ENCODE data around the gene ANKRD63.

Gene ANKRD63

DNA sequence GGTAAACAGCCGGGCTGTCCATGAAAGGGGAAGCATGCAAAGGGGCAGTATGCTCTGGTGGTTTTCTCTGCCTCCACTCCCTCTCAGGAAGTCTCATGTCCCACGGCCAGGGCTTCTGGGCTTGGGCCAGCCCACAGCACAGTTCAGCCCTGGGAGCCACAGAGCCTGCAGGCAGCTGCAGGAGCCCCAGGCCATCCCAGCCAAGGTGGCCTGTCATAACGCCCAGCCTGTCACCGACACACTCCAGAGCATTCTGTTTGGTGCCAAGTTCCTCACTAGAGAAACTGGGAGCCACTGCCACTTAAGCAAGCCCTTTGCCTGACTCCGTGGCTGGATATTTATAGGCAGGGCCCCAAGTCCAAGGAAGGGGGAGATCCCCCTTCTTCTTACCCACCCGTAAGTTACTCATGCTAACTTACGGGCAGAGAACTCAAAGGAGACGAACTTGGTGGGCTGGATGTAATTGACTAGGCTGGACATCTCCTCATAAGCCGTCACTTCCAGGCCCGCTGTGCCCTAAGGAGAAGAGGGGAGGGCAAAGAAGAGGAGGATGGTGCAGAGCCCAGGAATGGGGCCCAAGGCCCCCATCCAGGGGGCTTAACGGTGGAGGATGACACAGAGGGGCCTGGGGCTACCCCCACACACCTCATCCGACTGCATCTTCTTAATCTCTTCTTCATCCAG, 13.2 kb upstream of the ANKRD63 start:
- DNase-seq (ENCODE audit: low read depth): no peak

DNA sequence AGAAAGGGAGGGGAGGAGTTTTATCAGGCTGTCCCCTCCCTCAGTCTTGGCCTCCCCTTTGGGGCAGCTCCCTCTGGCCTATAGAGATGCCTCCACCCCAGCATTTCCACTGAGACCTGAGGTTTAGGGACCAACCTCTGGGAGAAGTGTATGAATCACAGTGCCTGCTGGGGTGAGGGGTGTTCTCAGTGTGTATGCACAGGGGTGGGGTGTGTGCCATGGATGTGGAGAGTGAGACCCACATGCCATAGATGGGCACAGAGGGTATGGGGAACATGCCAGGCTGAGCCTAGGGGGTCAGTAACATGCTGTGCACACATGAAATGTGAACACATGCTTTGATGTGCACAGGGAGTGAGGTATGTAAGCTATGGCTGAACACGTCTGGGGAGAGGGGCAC, 12.4 kb upstream of the ANKRD63 start:
- DNase-seq (ENCODE audit: low read depth): no peak

DNA sequence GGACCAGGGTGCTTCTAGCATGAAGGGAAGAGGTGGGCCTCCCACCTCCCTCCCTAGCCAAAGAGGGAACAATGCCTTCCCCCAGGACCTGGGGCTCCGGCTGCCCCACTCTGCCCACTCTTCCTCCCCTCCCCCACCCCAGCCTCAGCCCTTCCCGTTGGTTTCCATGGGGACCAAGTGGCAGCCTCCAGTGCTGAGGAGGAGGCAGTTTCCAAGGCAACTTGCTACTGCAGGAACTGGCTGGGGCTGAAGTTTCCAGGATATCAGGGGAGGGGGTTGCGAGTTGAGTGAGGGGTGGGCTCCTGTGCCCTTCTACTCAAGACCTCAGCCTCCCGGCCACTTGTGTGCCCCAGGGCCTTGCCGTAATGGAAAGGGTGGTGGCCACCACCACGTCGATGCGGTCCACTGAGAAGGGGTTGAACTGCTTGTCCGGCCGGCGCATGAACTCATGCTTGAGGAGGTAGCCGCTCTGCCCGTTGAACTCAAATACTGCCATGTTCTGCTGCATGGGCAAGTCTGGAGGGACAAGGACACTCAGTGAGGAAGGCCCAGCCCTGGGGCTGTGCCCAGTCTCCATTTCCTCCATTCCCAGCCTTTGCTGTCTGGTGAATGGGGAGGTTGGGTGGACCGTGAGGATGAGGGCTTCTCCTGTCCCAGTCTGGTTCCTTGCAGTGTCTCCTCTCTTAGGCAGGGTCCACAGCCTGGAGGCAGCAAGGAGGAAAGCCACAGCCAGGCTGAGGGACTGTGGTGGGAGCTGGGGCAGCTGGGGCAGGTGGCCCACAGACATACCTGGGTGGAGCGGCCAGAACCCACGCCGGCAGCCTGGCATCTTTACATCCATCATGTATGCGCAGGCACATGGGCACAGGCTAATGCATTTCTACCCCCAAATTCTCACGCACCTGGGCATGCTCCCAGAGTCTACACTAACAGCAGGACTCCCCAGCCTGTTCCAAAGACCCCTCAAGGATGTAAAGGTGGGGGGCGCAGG, 11.3 kb upstream of the ANKRD63 start:
- DNase-seq (ENCODE audit: low read depth): no peak

DNA sequence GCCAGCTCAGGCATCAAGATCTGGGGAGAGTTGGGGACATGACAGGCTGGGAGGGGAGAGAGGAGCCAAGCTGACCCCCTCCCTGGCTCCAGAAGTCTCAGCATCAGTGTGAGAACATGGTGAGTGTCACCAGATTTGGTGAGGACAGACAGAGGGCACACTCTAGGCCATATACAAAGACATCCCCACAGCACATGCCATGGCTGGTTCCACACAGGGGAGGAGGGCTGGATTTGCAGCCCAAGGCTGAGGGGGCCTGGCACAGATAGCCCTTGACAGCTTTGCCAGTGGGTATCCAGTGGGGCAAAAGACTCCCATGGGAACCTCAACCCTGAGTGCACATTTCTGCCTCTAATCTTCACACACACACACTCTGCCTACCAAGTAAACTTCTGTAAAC, 10.1 kb upstream of the ANKRD63 start:
- no peak for DNase-seq (ENCODE audit: low read depth)

DNA sequence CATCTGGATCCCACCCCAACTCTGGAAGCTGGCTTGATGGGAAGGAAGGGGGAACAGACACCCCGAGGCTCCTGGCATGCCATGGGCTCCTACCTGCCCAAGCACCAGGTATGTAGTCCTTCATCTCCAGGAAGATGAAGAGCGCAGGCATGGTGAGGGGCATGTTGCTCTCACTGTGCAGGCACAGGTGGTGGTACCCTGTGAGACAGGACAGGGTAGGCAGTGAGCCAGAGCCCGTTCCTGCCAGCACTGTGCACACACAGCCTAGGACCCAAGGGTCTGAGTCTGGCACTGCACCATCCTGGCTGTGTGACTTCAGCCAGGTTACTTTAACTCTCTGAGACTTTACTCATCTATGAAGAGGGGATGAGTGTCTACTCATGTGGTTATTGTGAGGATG, 9.4 kb upstream of the ANKRD63 start:
- DNase-seq (ENCODE audit: low read depth): no peak

DNA sequence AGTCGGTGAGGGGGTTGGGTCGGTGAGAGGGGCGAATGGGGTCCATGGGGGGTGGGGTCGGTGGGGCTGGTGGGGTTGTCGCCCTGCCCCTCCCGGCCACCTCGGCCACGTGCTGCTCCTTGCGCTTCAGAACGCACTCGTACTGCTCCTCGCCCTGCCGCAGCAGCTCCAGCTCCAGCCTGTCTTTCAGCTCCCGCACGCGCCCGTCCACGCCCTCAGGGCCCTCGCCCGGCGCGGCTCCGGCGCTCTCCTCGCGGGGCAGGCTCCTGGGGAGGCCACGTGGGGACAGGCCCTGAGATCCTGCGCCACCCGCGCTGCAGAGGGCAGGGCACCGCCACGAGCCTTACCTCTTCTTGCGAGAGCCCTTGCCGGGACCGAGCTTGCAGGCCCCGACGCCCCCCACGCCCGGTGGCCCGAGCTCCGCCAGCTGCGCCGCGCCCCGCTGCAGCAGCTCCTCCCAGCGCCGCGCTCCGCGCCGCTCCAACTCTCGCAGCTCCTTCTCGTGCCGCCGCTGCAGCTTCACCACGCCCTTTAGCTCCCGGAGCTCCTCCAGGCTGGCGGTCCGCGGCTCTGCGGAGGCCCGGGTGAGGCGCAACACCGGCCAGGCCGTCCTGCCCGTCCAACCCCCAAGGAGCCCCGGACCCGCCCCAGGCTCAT, 8.2 kb upstream of the ANKRD63 start:
- DNase-seq (ENCODE audit: low read depth): no peak

DNA sequence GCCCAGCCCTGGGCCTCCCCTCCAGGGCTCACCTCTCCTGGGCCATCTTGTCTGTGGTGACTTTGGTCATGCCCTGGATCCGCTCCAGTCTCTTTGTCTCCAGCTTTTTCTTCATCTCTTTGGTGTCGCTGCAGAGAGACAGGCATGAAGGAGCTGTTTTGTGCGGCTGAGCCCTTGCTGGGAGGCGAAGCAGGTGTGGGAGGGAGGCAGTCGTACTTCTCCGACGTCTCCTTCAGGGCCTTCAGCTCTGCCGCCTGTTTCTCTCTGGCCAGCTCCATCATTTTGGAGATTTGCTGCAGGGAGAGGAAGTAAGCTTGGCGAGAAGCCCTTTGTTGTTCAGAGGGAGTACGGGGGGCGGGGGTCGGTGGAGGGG, 7.7 kb upstream of the ANKRD63 start:
- DNase-seq (ENCODE audit: low read depth): no peak

DNA sequence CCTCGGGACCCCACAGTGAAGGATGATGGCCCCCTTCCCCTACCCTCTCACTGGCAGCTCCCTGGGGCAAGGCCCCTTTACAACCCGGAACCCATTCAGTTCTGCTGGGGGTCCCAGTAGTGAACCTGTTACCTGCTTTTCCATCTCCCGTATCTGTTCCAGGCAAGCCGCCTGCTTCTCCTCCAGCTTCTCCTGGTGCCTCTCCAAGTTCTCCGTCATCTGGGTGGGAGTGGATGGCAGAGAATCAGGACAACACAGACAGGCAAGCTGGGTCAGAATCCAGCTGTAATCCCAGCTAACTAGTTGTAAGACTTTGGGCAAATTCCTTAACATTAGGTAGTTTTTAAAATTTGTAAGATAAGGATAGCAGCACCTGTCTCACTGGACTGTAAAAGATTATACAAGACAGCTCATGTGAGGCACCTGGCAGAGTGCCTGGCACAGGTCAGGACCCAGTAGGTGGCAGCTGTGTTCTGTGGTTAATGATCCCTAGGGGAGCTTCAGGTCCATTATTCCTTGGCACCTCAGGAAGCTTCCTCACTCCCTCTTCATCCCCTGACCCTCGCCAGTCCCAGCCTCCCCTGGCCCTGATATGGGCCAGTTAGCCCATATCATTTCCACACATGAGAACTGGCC, 6.4 kb upstream of the ANKRD63 start:
- DNase-seq (ENCODE audit: low read depth): no peak

- no peak for DNase-seq (ENCODE audit: low read depth)
Observed at GRCh38 chr15:40287968-40288367, 5.1 kb upstream of the ANKRD63 start.

GRCh38 chr15:40287505-40287904, 4.6 kb upstream of the ANKRD63 start:
- no peak for DNase-seq (ENCODE audit: low read depth)

DNA sequence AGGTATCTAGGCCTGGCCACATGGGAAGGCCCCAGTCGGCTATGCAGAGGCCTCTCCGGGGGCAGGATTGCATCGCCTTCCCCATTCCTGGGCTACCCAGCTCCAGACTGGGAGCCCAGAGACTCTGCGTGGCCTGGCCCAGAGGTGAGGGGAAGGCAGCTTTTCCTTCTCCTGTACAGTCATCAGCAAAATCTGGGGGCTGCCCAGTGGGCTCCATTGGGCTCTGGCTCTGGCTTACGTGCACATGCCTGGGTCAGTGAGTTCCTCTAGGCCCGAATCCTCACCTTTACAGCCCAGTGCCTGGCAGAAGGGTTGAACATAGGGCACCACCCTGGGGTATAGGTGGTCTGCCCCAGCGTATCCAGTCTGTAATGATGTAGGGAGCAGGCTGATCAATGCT, 3.9 kb upstream of the ANKRD63 start:
- DNase-seq (ENCODE audit: low read depth): no peak

- DNase-seq (ENCODE audit: low read depth): no peak
Observed at GRCh38 chr15:40286061-40286532, 3.2 kb upstream of the ANKRD63 start.

- no peak for DNase-seq (ENCODE audit: low read depth)
Observed at GRCh38 chr15:40285554-40286011, 2.7 kb upstream of the ANKRD63 start.

DNA sequence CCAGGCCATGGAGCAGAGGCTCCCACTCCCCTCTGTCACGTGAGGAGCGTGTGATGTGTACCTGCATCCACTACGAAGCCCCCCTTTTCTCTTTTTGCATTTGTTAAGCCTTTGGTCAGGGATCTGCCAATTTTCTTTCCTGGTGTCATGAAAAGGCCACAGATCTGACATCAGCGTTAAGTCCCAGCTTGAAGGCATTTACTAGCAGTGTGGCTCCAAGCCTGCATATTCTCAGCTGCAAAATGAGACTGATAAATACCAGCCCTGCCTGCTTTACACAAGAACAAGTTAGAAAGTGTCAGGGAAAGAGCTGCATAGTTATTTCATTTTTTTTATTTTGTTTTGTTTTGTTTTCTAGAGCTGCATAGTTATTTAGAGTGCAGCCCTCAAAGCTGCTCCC, 2.3 kb upstream of the ANKRD63 start:
- no peak for DNase-seq (ENCODE audit: low read depth)

DNA sequence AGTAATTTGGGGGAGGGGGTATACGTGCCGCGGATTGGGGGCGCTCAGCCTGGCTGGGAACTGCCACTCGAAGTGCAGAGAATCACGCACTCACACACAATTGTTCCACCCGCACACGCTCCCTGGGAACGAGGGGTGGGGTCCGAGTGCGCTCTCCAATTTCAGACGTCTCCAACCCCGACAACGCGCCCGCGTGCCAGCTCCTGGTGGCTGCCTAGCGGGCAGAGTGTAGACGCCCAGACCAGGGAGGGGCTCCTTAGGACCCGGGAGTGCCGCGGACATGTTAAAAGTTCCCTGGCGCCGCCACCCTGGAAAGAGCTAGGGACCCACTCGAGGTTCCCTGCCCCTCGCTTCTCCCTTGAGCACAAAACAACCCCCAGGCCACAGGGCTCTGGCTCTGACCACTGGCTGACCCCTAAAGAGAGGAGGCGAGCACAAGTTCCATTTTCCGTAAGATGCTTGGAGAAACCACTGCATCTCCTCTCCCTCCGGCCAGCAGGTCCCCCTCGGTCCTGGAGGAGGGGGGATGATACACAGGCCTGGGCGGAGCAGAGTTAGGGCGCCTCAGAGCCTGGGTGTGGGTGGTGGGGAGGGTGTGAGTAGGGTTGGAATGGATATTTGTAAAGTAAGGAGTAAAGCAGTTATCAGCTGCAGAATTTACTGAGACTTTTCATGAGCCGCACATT, 894 bp upstream of the ANKRD63 start:
- no peak for DNase-seq (ENCODE audit: low read depth)

DNA sequence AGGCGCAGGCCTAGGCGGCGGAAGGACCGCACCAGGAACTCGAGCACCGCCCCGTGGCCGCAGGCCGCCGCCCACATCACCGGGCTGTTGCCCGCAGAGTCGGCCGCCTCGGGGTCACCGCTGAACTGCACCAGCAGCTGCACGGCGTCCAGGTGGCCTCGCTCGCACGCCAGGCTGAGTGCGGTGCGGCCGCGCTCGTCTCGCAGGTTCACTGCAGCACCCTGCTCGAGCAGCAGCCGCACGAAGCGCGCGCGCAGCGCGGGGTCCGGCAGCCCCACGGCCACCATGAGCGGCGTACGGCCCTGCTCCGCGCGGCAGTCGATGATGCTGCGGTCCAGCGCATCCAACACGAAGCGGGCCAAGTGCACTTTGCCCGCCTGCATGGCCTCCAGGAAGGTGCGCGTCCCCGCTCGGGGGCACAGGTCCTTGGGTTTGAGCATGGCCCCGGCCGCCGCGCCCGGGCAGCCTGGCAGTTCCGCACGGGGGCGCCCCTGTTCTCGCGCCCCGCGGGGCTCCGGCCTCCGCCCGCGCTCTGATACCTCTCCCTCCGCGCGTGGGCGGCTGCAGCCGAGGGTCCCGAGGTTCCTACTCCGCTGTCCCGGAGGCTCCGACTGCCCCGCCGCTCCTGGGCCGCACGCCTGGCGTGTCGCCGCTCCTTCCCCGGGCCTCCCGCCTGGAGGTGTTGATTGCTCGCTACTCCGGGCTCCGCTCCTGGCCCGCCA, 556 bp downstream of the ANKRD63 start:
- DNase-seq (ENCODE audit: low read depth): no peak

GRCh38 chr15:40281801-40282146, 1.1 kb downstream of the ANKRD63 start:
- no peak for DNase-seq (ENCODE audit: low read depth)

GRCh38 chr15:40281057-40281800, 1.6 kb downstream of the ANKRD63 start:
- DNase-seq (ENCODE audit: low read depth): no peak

GRCh38 chr15:40280260-40281056, 2.4 kb downstream of the ANKRD63 start:
- DNase-seq (ENCODE audit: low read depth): no peak

Data from stimulated activated CD8-positive, alpha-beta memory T cell treated with anti-CD3 and anti-CD28 coated beads, Interleukin-15, amount 100 ng/mL, for 1 hour (primary cell).